ENCODE results near the gene DNM2. TPM values are rescaled to one million over a fixed set of nuclear protein-coding genes. Genes with fewer than 3 reads are reported as not detected.
"Not testable (repeated sequence)": the region's sequence is repeated elsewhere in the genome, so short reads cannot be mapped to it uniquely, and the experiment has no call there.

DNM2 gene
- total RNA-seq, 1 experiment from 2014 or later, result 362 TPM

GRCh38 chr19:10864538-10864899, 146.6 kb downstream of the DNM2 start:
- peak; percentile 67 for DNase-seq (ENCODE audit: low read depth)
- in situ Hi-C loops (cut with HindIII; ENCODE audit: low pct_unique_long_range_greater_than_20kb, low sequenced_read_pairs), result no loop called here

GRCh38 chr19:10866495-10866894, 148.6 kb downstream of the DNM2 start:
- DNase-seq (ENCODE audit: low read depth), result no peak
- in situ Hi-C loops (cut with HindIII; ENCODE audit: low pct_unique_long_range_greater_than_20kb, low sequenced_read_pairs), result no loop called here

GRCh38 chr19:10868872-10869547, 151.1 kb downstream of the DNM2 start:
- no peak for DNase-seq (ENCODE audit: low read depth)
- in situ Hi-C loops (cut with HindIII; ENCODE audit: low pct_unique_long_range_greater_than_20kb, low sequenced_read_pairs), result no loop called here

- in situ Hi-C loops (cut with HindIII; ENCODE audit: low pct_unique_long_range_greater_than_20kb, low sequenced_read_pairs); DNase-seq (ENCODE audit: low read depth): not testable (repeated sequence)
These were observed 152.0 kb downstream of the DNM2 start for GRCh38 chr19:10869872-10870311.

- in situ Hi-C loops (cut with HindIII; ENCODE audit: low pct_unique_long_range_greater_than_20kb, low sequenced_read_pairs), result no loop called here
- DNase-seq (ENCODE audit: low read depth), result no peak
These were observed 152.6 kb downstream of the DNM2 start for GRCh38 chr19:10870501-10870954.

GRCh38 chr19:10870955-10871603, 153.2 kb downstream of the DNM2 start, which contains the start of gene CARM1:
Gene CARM1 (plus strand): TSS chr19:10871553. CDS start chr19:10871703, 150 bp downstream.
- peak; percentile 99 for DNase-seq (ENCODE audit: low read depth)
- in situ Hi-C loops (cut with HindIII; ENCODE audit: low pct_unique_long_range_greater_than_20kb, low sequenced_read_pairs), result no loop called here

GRCh38 chr19:10871711-10872545, 154.0 kb downstream of the DNM2 start:
- in situ Hi-C loops (cut with HindIII; ENCODE audit: low pct_unique_long_range_greater_than_20kb, low sequenced_read_pairs), result no loop called here
- no peak for DNase-seq (ENCODE audit: low read depth)

- in situ Hi-C loops (cut with HindIII; ENCODE audit: low pct_unique_long_range_greater_than_20kb, low sequenced_read_pairs), result no loop called here
- DNase-seq (ENCODE audit: low read depth), result no peak
These were observed 154.7 kb downstream of the DNM2 start for GRCh38 chr19:10872546-10873107.

- in situ Hi-C loops (cut with HindIII; ENCODE audit: low pct_unique_long_range_greater_than_20kb, low sequenced_read_pairs), result no loop called here
- no peak for DNase-seq (ENCODE audit: low read depth)
These were observed 156.1 kb downstream of the DNM2 start for GRCh38 chr19:10874024-10874423.

- DNase-seq (ENCODE audit: low read depth), result no peak
- in situ Hi-C loops (cut with HindIII; ENCODE audit: low pct_unique_long_range_greater_than_20kb, low sequenced_read_pairs), result no loop called here
These were observed 158.8 kb downstream of the DNM2 start for GRCh38 chr19:10876459-10877240.

GRCh38 chr19:10877608-10878007, 159.7 kb downstream of the DNM2 start:
- in situ Hi-C loops (cut with HindIII; ENCODE audit: low pct_unique_long_range_greater_than_20kb, low sequenced_read_pairs), result not testable (repeated sequence)

GRCh38 chr19:10878253-10878652, 160.4 kb downstream of the DNM2 start:
- in situ Hi-C loops (cut with HindIII; ENCODE audit: low pct_unique_long_range_greater_than_20kb, low sequenced_read_pairs), result no loop called here

More at GRCh38 chr19:10877608-10878007, 159.7 kb downstream of the DNM2 start:
- DNase-seq (ENCODE audit: low read depth), result not testable (repeated sequence)

More at GRCh38 chr19:10878253-10878652, 160.4 kb downstream of the DNM2 start:
- DNase-seq (ENCODE audit: low read depth), result no peak

Other genes with a start within 250 kb of the DNM2 start
- gene KEAP1, start 214.7 kb upstream of the DNM2 start, total RNA-seq (2014; rRNA removed; shearing (Covaris generic); ENCODE audit: low replicate concordance), result 98.3 and 114 TPM in 2 replicates
- 4.6 and 11.6 TPM in 2 replicates for gene S1PR5, start 200.6 kb upstream of the DNM2 start, total RNA-seq (2014; rRNA removed; shearing (Covaris generic); ENCODE audit: low replicate concordance)
- 17.8 and 38.4 TPM in 2 replicates for gene ATG4D, start 174.2 kb upstream of the DNM2 start, total RNA-seq (2014; rRNA removed; shearing (Covaris generic); ENCODE audit: low replicate concordance)
- gene KRI1, start 152.1 kb upstream of the DNM2 start, total RNA-seq (2014; rRNA removed; shearing (Covaris generic); ENCODE audit: low replicate concordance), result 7.4 and 7.5 TPM in 2 replicates
- gene CDKN2D, start 149.1 kb upstream of the DNM2 start, total RNA-seq (2014; rRNA removed; shearing (Covaris generic); ENCODE audit: low replicate concordance), result 4.7 and 8.5 TPM in 2 replicates
- gene AP1M2, start 130.8 kb upstream of the DNM2 start, total RNA-seq (2014; rRNA removed; shearing (Covaris generic); ENCODE audit: low replicate concordance), result 29.2 and 48.7 TPM in 2 replicates
- 7.1 and 13.1 TPM in 2 replicates for gene SLC44A2, start 92.5 kb upstream of the DNM2 start, total RNA-seq (2014; rRNA removed; shearing (Covaris generic); ENCODE audit: low replicate concordance)
- 168 and 223 TPM in 2 replicates for gene ILF3, start 63.7 kb upstream of the DNM2 start, total RNA-seq (2014; rRNA removed; shearing (Covaris generic); ENCODE audit: low replicate concordance)
- 32.2 and 57.9 TPM in 2 replicates for gene QTRT1, start 16.6 kb upstream of the DNM2 start, total RNA-seq (2014; rRNA removed; shearing (Covaris generic); ENCODE audit: low replicate concordance)
- 47.7 and 64.0 TPM in 2 replicates for gene TMED1, start 118.1 kb downstream of the DNM2 start, total RNA-seq (2014; rRNA removed; shearing (Covaris generic); ENCODE audit: low replicate concordance)
- 1.1 and 3.3 TPM in 2 replicates for gene C19orf38, start 130.3 kb downstream of the DNM2 start, total RNA-seq (2014; rRNA removed; shearing (Covaris generic); ENCODE audit: low replicate concordance)
- 19.1 TPM in 2 replicates for gene CARM1, start 153.5 kb downstream of the DNM2 start, total RNA-seq (2014; rRNA removed; shearing (Covaris generic); ENCODE audit: low replicate concordance)
- 102 and 129 TPM in 2 replicates for gene YIPF2, start 210.6 kb downstream of the DNM2 start, total RNA-seq (2014; rRNA removed; shearing (Covaris generic); ENCODE audit: low replicate concordance)
- gene TIMM29, start 210.7 kb downstream of the DNM2 start, total RNA-seq (2014; rRNA removed; shearing (Covaris generic); ENCODE audit: low replicate concordance), result 60.3 and 60.8 TPM in 2 replicates
- 76.1 and 109 TPM in 2 replicates for gene SMARCA4, start 243.0 kb downstream of the DNM2 start, total RNA-seq (2014; rRNA removed; shearing (Covaris generic); ENCODE audit: low replicate concordance)

All from Caki2 (cell line).